Kidney epithelial cell (primary cell): Measurements from ENCODE around the gene NECTIN1. TPM values are rescaled to one million over a fixed set of nuclear protein-coding genes. Genes with fewer than 3 reads are reported as not detected.

Experiments
- DNase-seq: peaks from one replicate; pipeline ENCODE4 v3.0.0-alpha.2; 2010; ENCODE audit warnings: low read depth
- H3K27me3 ChIP-seq: 2 replicates; pipeline ENCODE4 v1.6.0; 2011; ENCODE audit warnings: low read length; ENCODE audit not compliant: control insufficient read depth, insufficient read depth
- H3K36me3 ChIP-seq: 2 replicates; pipeline ENCODE4 v1.5.1; 2011; ENCODE audit warnings: low read length; ENCODE audit not compliant: control insufficient read depth, insufficient read depth
- H3K4me3 ChIP-seq: 2 replicates; pipeline ENCODE4 v1.5.1; 2011; ENCODE audit warnings: low read depth, mild to moderate bottlenecking, control low read depth, low read length
- CTCF ChIP-seq: IDR thresholded peaks from 2 replicates; pipeline ENCODE4 v1.5.1; 2011; ENCODE audit warnings: mild to moderate bottlenecking, moderate library complexity, low read length, control low read depth, inconsistent platforms; ENCODE audit not compliant: insufficient read depth, poor library complexity, severe bottlenecking
- total RNA-seq: library from RNA; depleted of rRNA; stranded (reverse); fragments of >200 nt; gene quantifications from 2 replicates; pipeline ENCODE4 v1.2.3, GENCODE V29; 2015

The NECTIN1 gene
- total RNA-seq, 1 donor from 2014 or later, result 15.0 TPM

GRCh38 chr11:119774172-119774763 lies 45.3 kb upstream of the NECTIN1 start:
- peaks cover 12% of the 10 kb centered on the region for H3K27me3 ChIP-seq
- no peak for TF ChIP-seq CTCF
- DNase-seq, result no peak

GRCh38 chr11:119772641-119773415 lies 43.8 kb upstream of the NECTIN1 start:
- Histone ChIP-seq H3K36me3 (no peaks in the 10 kb centered on the region), H3K27me3 (peaks cover 8% of the 10 kb centered on the region), H3K4me3 (no peak overlapping the region)
- no peak for DNase-seq
- TF ChIP-seq CTCF, result no peak

More at GRCh38 chr11:119774172-119774763, 45.3 kb upstream of the NECTIN1 start:
- no peak overlapping the region for H3K4me3 ChIP-seq
- H3K36me3 ChIP-seq, result no peaks in the 10 kb centered on the region

GRCh38 chr11:119772076-119772475 lies 43.1 kb upstream of the NECTIN1 start:
- Histone ChIP-seq H3K36me3 (no peaks in the 10 kb centered on the region), H3K4me3 (no peak overlapping the region), H3K27me3 (peaks cover 8% of the 10 kb centered on the region)
- TF ChIP-seq CTCF, result no peak
- DNase-seq, result no peak

- DNase-seq, result no peak
- Histone ChIP-seq H3K36me3 (no peaks in the 10 kb centered on the region), H3K4me3 (no peak overlapping the region), H3K27me3 (peaks cover 8% of the 10 kb centered on the region)
- no peak for TF ChIP-seq CTCF
Observed at GRCh38 chr11:119771172-119771770, 42.3 kb upstream of the NECTIN1 start.

- Histone ChIP-seq H3K36me3 (no peaks in the 10 kb centered on the region), H3K27me3 (peaks cover 20% of the 10 kb centered on the region), H3K4me3 (no peak overlapping the region)
- TF ChIP-seq CTCF, result no peak
- DNase-seq, result no peak
Observed at GRCh38 chr11:119765628-119766027, 36.6 kb upstream of the NECTIN1 start.
